Psoas muscle (tissue), 8 donors: ENCODE measurements around the gene SDSL. TPM values are rescaled to one million over a fixed set of nuclear protein-coding genes. Genes with fewer than 3 reads are reported as not detected.

Experiments used
- ATAC-seq, 4 donors: fragments of 200-7000 bp; cut with Tn5 transposase; one replicate each; pipeline ENCODE4 v1.9.1; 2020; ENCODE audit warnings: moderate library complexity in 3 of 4, mild to moderate bottlenecking in 2 of 4
- DNase-seq, 2 donors: peaks; one replicate each; pipeline ENCODE4 v3.0.0-alpha.2; 2020
- H3K27ac ChIP-seq: fragments of 200-600 bp; one replicate; pipeline ENCODE4 v1.8.0; 2022
- H3K27me3 ChIP-seq, 3 donors: fragments of 200-600 bp in 1 of 3; one replicate each; pipeline versions ENCODE4 v1.6.1 to v1.8.0; 2013 to 2022; ENCODE audit warnings: low read length in 2 of 3, mild to moderate bottlenecking in 2 of 3, moderate library complexity in 1 of 3; ENCODE audit not compliant: insufficient read depth in 3 of 3
- H3K36me3 ChIP-seq, 2 donors: fragments of 200-600 bp in 1 of 2; one replicate each; pipeline versions ENCODE4 v1.6.1 to v1.8.0; 2013 to 2022; ENCODE audit warnings: low read depth in 1 of 2, mild to moderate bottlenecking in 1 of 2, moderate library complexity in 1 of 2; ENCODE audit not compliant: insufficient read depth in 1 of 2
- H3K4me1 ChIP-seq: fragments of 200-600 bp; one replicate; pipeline ENCODE4 v1.8.0; 2022
- H3K4me3 ChIP-seq: fragments of 200-600 bp; one replicate; pipeline ENCODE4 v1.8.0; 2022; ENCODE audit warnings: mild to moderate bottlenecking
- H3K9me3 ChIP-seq: fragments of 200-600 bp; one replicate; pipeline ENCODE4 v1.8.0; 2022
- WGBS, 3 donors: extraction: QIAGEN DNeasy Blood & Tissue Kit; methylation state at CpG; one replicate each; pipeline versions ENCODE4 v1.1.6 to v1.1.7; 2013; 5-methylcytosine and 5-hydroxymethylcytosine counted together
- intact Hi-C, 2 donors: fragments of 100-400 bp; cut with DNase I; formaldehyde crosslinking; loops; one replicate each; pipeline versions ENCODE4 v1.11.0 to v1.14.2; 2022
- polyA plus RNA-seq, 3 donors: library from polyadenylated mRNA; stranded (reverse); fragments of 200-250 nt; gene quantifications; one replicate each; pipeline ENCODE4 v1.2.3, GENCODE V29; 2013
- total RNA-seq, 4 donors: library from RNA; stranded (reverse); fragmentation: NEBNext Ultra II Directional in 2 of 4; extraction: Animal tissue kit (Norgen Biotek cat#: 25700) in 2 of 4; gene quantifications; one replicate each; pipeline versions ENCODE4 v1.2.1 to v1.2.4, GENCODE V29; 2021 to 2023
- TF ChIP-seq, protein P1 (sequence below): fragments of 200-600 bp; IDR thresholded peaks from one replicate; pipeline ENCODE4 v1.8.0; 2022; ENCODE audit warnings: antibody characterized with exemption
- donor health status: healthy with polysubstance abuse.
- donor health status: DM: no; HTN: no; CAD: no; lungs with moderate emphysema.
- donor health status: Bipolar disorder and iron deficiency.
- donor health status: healthy.
- donor health status: DM: yes; HTN: yes; CAD: no.
- donor health status: DM: no; HTN: no; CAD: no.
- donor health status: DM: no; HTN: no; CAD: no.
- donor health status: DM: yes; HTN: yes; CAD: no.

SDSL gene
- total and polyA plus RNA-seq, 7 donors: 0.48 to 6.0 (median 0.97) TPM

DNA sequence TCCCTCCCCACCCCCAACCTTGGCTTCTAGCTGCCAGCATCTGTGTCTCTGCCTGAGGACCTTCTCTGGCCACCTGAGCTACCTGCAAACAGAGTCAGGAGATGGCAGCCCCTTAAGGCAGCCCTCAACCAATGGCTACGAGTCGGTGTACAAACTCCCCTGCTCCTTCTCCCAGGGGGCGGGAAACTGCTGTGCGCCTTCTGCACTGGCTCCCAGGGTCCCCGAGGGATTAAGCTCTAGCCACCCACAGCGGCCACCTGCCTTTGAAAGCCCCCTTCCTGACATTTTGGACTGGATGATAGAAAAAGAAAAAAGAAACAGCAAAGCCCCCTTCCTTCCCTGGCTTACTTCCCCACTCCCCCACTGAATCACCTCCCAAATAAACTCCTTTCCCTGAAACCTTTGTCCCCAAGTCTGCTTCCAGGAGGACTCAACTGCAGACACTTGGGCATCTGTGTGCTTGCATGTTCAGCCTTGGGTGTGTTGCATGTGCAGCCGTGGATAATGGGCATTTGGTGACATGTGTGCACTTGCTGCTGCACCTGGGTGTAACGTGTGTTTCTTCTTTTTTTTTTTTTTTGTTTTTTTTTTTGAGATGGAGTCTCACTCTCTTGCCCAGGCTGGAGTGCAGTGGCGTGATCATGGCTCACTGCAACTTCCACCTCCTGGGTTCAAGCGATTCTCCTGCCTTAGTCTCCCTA lies 24.5 kb upstream of the SDSL start:
- Histone ChIP-seq H3K9me3 (no peaks in the 10 kb centered on the region), H3K36me3 (no peaks in the 10 kb centered on the region), H3K4me3 (no peak overlapping the region), H3K4me1 (no peaks in the 10 kb centered on the region), H3K27me3 (peaks cover 0 to 20% (median 2%) of the 10 kb centered on the region in 3 donors), H3K27ac (no peak overlapping the region)
- no peak for ATAC-seq
- TF ChIP-seq, protein P1, sequence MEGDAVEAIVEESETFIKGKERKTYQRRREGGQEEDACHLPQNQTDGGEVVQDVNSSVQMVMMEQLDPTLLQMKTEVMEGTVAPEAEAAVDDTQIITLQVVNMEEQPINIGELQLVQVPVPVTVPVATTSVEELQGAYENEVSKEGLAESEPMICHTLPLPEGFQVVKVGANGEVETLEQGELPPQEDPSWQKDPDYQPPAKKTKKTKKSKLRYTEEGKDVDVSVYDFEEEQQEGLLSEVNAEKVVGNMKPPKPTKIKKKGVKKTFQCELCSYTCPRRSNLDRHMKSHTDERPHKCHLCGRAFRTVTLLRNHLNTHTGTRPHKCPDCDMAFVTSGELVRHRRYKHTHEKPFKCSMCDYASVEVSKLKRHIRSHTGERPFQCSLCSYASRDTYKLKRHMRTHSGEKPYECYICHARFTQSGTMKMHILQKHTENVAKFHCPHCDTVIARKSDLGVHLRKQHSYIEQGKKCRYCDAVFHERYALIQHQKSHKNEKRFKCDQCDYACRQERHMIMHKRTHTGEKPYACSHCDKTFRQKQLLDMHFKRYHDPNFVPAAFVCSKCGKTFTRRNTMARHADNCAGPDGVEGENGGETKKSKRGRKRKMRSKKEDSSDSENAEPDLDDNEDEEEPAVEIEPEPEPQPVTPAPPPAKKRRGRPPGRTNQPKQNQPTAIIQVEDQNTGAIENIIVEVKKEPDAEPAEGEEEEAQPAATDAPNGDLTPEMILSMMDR: no peak
- 43 to 53% (median 46%) methylated on average over 10 of the region's 10 CpGs for WGBS, 3 donors
- intact Hi-C loops: loop anchor here in 1 of 2 donors (5.0 kb wide), 1 partner anchor 1185 kb away; no protein-coding TSS in a partner anchor
- DNase-seq: no peak

DNA sequence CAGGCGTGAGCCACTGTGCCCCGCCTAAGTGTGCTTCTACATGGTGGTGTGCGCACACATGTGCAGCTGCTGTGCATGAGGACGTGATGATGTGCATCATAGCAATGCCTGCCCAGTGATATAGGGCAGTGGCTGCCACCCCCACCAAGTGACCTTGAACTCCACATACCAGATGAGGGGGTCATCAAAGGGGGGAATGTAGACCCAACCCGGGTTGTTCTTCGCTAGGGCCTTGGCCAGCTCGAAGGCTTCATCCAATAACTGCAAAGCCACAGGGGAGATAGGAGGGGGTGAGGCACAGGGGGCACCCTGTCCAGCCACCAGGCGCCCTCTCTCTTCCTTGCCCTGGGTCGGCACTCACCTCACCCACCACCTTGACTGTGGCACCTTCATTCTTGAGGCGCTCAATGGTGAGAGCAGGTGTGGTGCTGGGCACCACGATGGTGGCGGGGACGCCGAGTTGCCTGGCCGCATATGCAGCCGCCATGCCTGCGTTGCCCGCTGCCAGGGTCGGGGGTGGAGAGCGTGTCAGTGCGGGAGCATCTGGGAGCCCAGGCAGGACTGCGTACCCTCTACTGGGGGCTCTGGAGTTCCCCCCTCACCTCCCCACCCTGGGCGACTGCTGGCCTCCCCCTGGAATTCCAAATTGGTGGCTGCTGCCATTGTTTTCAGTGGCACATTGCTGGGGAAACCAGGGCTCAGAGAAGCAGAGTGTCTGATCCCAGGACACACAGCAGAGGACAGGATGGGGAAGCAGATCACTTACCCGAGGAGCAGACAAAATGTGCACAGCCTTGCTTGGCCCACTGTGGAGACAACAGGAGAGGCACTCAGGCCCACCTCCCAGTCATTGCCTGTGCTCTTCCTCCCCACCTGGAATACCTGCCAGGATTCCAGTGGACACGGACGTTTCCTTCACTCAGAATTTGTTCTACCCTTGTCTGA lies 23.6 kb upstream of the SDSL start:
- Histone ChIP-seq H3K27ac (no peak overlapping the region), H3K9me3 (no peaks in the 10 kb centered on the region), H3K4me3 (no peak overlapping the region), H3K36me3 (no peaks in the 10 kb centered on the region), H3K27me3 (peaks cover 0 to 20% (median 2%) of the 10 kb centered on the region in 3 donors), H3K4me1 (no peaks in the 10 kb centered on the region)
- ATAC-seq: no peak
- TF ChIP-seq, protein P1: no peak
- intact Hi-C loops: loop anchor here in 1 of 2 donors (5.0 kb wide), 1 partner anchor 1186 kb away; no protein-coding TSS in a partner anchor
- no peak for DNase-seq
- WGBS, 3 donors: 78 to 79% (median 79%) methylated on average over 26 of the region's 26 CpGs

DNA sequence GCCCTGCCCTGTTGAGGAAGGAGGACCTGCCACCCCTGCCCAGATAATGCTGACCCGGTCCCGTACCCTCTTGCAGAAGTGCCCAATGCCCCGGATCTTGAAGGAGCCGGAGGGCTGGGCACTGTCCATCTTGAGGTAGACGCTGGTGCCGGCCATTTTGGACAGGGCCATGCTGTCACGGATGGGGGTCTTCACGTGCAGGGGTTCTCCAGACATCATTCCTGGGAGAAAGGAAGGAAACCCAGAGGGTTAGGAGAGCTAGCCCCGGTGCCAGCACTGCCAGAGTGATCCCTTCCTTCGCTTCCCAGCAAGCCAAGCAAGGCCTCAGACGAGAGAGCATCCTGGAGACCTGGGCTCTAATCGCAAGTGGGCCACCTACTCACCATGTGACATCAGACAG lies 22.7 kb upstream of the SDSL start:
- no peaks in the 10 kb centered on the region for H3K36me3 ChIP-seq
- WGBS, 3 donors: 80 to 85% (median 83%) methylated on average over 12 of the region's 12 CpGs
- H3K27me3 ChIP-seq: peaks cover 0 to 20% (median 2%) of the 10 kb centered on the region in 3 donors
- intact Hi-C loops: loop anchor here in 1 of 2 donors (5.0 kb wide), 1 partner anchor 1187 kb away; no protein-coding TSS in a partner anchor
- DNase-seq (no peak), ATAC-seq (no peak)
- no peak overlapping the region for H3K27ac ChIP-seq
- H3K4me3 ChIP-seq: no peak overlapping the region
- no peaks in the 10 kb centered on the region for H3K9me3 ChIP-seq
- H3K4me1 ChIP-seq: no peaks in the 10 kb centered on the region
- TF ChIP-seq, protein P1: no peak

DNA sequence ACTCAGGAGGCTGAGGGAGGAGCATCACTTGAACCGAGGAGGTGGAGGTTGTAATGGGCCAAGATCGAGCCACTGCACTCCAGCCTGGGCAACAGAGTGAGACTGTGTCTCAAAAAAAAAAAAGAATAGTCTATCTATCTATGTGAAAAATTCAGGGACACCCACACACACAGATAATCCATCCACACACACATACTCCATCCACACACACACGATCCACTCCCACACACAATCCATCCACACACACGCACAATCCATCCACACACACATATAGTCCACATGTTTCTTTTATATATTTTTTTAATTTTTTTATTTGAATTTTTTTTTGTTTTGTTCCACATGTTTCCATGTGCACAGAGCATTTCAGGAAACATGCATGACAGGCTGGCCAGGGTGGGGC lies 21.8 kb upstream of the SDSL start:
- intact Hi-C loops: no loop called here
- Histone ChIP-seq H3K9me3 (no peaks in the 10 kb centered on the region), H3K4me1 (no peaks in the 10 kb centered on the region), H3K27ac (no peak overlapping the region), H3K36me3 (no peaks in the 10 kb centered on the region), H3K4me3 (no peak overlapping the region), H3K27me3 (peaks cover 0 to 20% (median 2%) of the 10 kb centered on the region in 3 donors)
- 75 to 78% (median 78%) methylated on average over 4 of the region's 4 CpGs for WGBS, 3 donors
- TF ChIP-seq, protein P1: no peak
- ATAC-seq (no peak), DNase-seq (no peak)
